ENCODE measurements around the gene MYOM1. TPM values are rescaled to one million over a fixed set of nuclear protein-coding genes. Genes with fewer than 3 reads are reported as not detected.

The MYOM1 gene
- total RNA-seq, 1 experiment from 2014 or later, result 0.37 TPM

DNA sequence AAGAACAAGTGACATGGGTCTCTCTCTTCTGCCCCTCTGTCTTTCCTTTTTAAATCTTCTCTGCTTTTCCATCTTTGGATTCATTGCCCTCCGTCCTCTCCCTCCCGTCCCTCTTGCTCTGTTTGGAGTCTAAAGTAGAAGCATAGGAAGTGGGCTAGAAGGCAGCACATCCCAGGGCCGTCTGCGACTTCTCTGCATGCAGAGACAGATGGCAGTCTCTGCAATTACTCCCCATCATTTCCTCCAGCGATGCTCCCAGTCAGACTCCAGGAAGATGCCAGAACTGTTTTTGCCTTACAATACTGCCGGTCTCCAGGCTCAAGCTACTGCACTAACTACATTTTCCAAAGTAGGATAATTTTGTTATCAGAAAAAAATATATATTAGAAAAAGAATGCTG lies 171.6 kb downstream of the MYOM1 start:
- Histone ChIP-seq H3K4me3 (ENCODE audit: low read depth, low read length, poor library complexity, severe bottlenecking) (no peak overlapping the region), H3K27me3 (replicated peaks; ENCODE audit: insufficient read depth, low read depth, low read length, poor library complexity) (no peaks in the 10 kb centered on the region), H3K36me3 (ENCODE audit: insufficient read depth, low read length, poor library complexity, severe bottlenecking) (no peaks in the 10 kb centered on the region), H3K4me1 (ENCODE audit: insufficient read depth, low read length, poor library complexity, severe bottlenecking) (peaks cover 7% of the 10 kb centered on the region), H3K9me3 (ENCODE audit: low read depth, low read length, poor library complexity, severe bottlenecking) (no peaks in the 10 kb centered on the region), H3K27ac (ENCODE audit: low read depth, low read length, poor library complexity, severe bottlenecking) (no peak overlapping the region)
- ChIA-PET CTCF (interaction anchor here (0.6 kb wide), 1 partner anchor 100 kb away, joined by 3 read pairs; no protein-coding TSS in a partner anchor), POLR2A (ENCODE audit: low non-redundant PET) (no interaction called here)
- TF ChIP-seq, protein P1, sequence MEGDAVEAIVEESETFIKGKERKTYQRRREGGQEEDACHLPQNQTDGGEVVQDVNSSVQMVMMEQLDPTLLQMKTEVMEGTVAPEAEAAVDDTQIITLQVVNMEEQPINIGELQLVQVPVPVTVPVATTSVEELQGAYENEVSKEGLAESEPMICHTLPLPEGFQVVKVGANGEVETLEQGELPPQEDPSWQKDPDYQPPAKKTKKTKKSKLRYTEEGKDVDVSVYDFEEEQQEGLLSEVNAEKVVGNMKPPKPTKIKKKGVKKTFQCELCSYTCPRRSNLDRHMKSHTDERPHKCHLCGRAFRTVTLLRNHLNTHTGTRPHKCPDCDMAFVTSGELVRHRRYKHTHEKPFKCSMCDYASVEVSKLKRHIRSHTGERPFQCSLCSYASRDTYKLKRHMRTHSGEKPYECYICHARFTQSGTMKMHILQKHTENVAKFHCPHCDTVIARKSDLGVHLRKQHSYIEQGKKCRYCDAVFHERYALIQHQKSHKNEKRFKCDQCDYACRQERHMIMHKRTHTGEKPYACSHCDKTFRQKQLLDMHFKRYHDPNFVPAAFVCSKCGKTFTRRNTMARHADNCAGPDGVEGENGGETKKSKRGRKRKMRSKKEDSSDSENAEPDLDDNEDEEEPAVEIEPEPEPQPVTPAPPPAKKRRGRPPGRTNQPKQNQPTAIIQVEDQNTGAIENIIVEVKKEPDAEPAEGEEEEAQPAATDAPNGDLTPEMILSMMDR (conservative IDR thresholded peaks at IDR 0.05; ENCODE audit: low read depth, low read length), result no peak
- no peak for TF ChIP-seq EZH2 (IDR thresholded peaks at IDR 0.05; ENCODE audit: borderline replicate concordance, low read depth, low read length, poor library complexity, severe bottlenecking)
- intact Hi-C loops (cut with micrococcal nuclease; ENCODE audit: unreplicated experiment), result no loop called here
- no TSS peak for BruUV-seq (replicated peaks)
- no peak for DNase-seq (ENCODE audit: low spot score)

DNA sequence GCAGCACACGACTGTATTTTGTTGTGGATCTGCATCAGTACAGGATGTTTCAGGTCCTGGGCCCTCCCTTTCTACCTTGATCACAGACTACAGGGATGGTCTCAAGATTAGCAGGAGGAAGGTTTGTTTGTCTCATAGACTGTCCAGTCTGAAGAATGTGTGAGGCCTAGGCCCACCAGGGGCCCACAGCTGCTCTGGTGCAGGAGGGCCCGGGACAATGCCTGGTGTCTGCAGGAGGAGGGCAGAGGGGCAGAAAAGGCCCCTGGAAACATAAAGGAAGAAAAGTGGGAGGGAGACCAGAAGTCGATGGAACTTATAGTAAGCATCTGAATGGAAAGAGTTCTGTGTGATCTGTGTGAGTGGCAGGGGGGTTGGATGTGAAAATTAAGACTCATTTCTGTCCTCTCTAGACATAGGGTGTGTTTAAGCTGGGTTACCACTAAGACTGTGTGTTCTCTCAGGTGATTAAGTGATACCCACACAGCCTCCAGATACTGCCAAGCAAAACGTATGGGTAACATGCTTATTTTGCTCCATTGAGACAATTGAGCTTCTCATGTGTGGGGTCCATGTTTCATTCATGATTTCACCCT lies 173.5 kb downstream of the MYOM1 start:
- TF ChIP-seq EZH2 (IDR thresholded peaks at IDR 0.05; ENCODE audit: borderline replicate concordance, low read depth, low read length, poor library complexity, severe bottlenecking), result no peak
- Histone ChIP-seq H3K4me3 (ENCODE audit: low read depth, low read length, poor library complexity, severe bottlenecking) (no peak overlapping the region), H3K4me1 (ENCODE audit: insufficient read depth, low read length, poor library complexity, severe bottlenecking) (peaks cover 7% of the 10 kb centered on the region), H3K27ac (ENCODE audit: low read depth, low read length, poor library complexity, severe bottlenecking) (no peak overlapping the region), H3K9me3 (ENCODE audit: low read depth, low read length, poor library complexity, severe bottlenecking) (no peaks in the 10 kb centered on the region), H3K36me3 (ENCODE audit: insufficient read depth, low read length, poor library complexity, severe bottlenecking) (no peaks in the 10 kb centered on the region), H3K27me3 (replicated peaks; ENCODE audit: insufficient read depth, low read depth, low read length, poor library complexity) (no peaks in the 10 kb centered on the region)
- no TSS peak for BruUV-seq (replicated peaks)
- ChIA-PET POLR2A (ENCODE audit: low non-redundant PET) (no interaction called here), CTCF (no interaction called here)
- intact Hi-C loops (cut with micrococcal nuclease; ENCODE audit: unreplicated experiment), result no loop called here
- no peak for DNase-seq (ENCODE audit: low spot score)

DNA sequence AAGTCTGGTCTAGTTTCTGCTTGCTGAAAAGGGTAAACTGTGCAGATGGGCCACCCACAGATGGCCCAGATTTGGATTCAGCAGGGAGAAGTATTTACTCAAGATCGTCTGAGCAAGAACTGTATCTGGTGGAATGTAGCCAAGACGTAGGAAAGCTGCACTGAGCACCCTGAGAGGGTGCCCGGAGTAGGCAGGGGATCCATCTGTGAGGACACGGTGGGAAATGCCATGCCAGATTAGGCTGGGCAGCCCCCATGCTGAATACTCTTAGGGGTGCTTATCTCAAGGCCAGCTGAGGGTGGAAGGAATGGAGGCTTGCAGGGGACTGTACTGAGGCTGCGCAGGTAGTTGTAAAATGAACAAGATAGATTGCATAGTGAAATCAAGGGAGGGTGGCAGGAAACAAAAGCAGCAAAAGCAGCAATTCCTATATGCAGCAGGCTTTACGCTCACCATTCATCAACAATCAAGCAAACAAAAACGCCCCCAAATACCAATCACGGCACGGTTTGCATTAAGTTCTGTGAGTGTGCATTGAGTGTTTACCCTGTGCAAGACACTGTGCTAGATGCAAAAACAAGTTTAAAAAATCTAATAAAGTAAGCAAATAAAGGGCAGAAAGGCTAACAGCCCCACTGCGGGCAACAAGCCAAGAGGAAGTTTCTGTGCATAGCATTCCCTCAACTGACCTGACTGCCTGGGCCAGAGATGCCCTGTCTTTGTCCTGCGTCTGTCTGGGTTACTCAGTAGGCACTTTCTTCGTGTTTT lies 174.7 kb downstream of the MYOM1 start:
- Histone ChIP-seq H3K36me3 (ENCODE audit: insufficient read depth, low read length, poor library complexity, severe bottlenecking) (no peaks in the 10 kb centered on the region), H3K27ac (ENCODE audit: low read depth, low read length, poor library complexity, severe bottlenecking) (no peak overlapping the region), H3K4me3 (ENCODE audit: low read depth, low read length, poor library complexity, severe bottlenecking) (no peak overlapping the region), H3K4me1 (ENCODE audit: insufficient read depth, low read length, poor library complexity, severe bottlenecking) (peaks cover 7% of the 10 kb centered on the region), H3K9me3 (ENCODE audit: low read depth, low read length, poor library complexity, severe bottlenecking) (no peaks in the 10 kb centered on the region), H3K27me3 (replicated peaks; ENCODE audit: insufficient read depth, low read depth, low read length, poor library complexity) (no peaks in the 10 kb centered on the region)
- TF ChIP-seq, protein P1 (conservative IDR thresholded peaks at IDR 0.05; ENCODE audit: low read depth, low read length), result no peak
- TF ChIP-seq EZH2 (IDR thresholded peaks at IDR 0.05; ENCODE audit: borderline replicate concordance, low read depth, low read length, poor library complexity, severe bottlenecking), result no peak
- intact Hi-C loops (cut with micrococcal nuclease; ENCODE audit: unreplicated experiment), result no loop called here
- ChIA-PET POLR2A (ENCODE audit: low non-redundant PET) (no interaction called here), CTCF (no interaction called here)
- no peak for DNase-seq (ENCODE audit: low spot score)
- no TSS peak for BruUV-seq (replicated peaks)
